HepG2 (cell line): ENCODE results near the gene SUPT4H1.

Source experiments
- CTCF ChIP-seq: sonication (generic); formaldehyde crosslinking; IDR thresholded peaks from 2 replicates; pipeline ENCODE4 v1.5.0; 2020; ENCODE audit warnings: mild to moderate bottlenecking, missing genetic modification reagents, moderate library complexity
- SNAPC4 ChIP-seq: sonication (generic); formaldehyde crosslinking; IDR thresholded peaks from 2 replicates; pipeline ENCODE4 v1.4.0; 2020; ENCODE audit warnings: mild to moderate bottlenecking, missing genetic modification reagents
- ZGPAT ChIP-seq: IDR thresholded peaks from 2 replicates; pipeline ENCODE4 v1.6.1; 2016; ENCODE audit warnings: mild to moderate bottlenecking

- no peak for TF ChIP-seq CTCF (CRISPR knock-in tag)
- TF ChIP-seq ZGPAT (CRISPR knock-in tag): no peak
- no peak for TF ChIP-seq SNAPC4 (CRISPR knock-in tag)
Observed at GRCh38 chr17:58396173-58396572, 44.2 kb upstream of the SUPT4H1 start.
